ENCODE results near the gene ZAR1. TPM values are rescaled to one million over a fixed set of nuclear protein-coding genes. Genes with fewer than 3 reads are reported as not detected.

The ZAR1 gene
- polyA plus RNA-seq, 2 of the 4 experiments (the other 2 are of a cell fraction) = 0.05 TPM; not detected in 1

DNA sequence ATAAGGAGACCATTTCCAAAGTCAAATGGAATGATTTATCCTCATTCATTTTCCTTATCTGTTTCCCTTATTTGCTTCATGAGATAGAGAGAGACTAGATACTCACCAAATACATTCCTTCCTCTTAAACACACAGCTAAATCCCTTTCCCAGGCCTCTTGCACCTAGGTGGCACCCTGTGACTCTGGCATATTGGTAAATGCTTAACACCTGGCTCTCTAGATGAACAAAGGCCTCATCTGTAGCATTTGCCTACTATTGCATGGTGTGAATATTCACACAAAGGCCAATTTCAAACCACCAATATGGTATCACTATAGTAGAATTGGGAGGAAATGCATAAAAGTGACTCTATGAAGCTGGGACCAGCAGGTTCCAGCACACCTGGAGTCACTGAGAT is 29.1 kb upstream of the ZAR1 start:
- TF ChIP-seq, protein P1, sequence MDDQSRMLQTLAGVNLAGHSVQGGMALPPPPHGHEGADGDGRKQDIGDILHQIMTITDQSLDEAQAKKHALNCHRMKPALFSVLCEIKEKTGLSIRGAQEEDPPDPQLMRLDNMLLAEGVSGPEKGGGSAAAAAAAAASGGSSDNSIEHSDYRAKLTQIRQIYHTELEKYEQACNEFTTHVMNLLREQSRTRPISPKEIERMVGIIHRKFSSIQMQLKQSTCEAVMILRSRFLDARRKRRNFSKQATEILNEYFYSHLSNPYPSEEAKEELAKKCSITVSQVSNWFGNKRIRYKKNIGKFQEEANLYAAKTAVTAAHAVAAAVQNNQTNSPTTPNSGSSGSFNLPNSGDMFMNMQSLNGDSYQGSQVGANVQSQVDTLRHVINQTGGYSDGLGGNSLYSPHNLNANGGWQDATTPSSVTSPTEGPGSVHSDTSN (IDR thresholded peaks at IDR 0.05) = no peak
- TF ChIP-seq, protein P2, sequence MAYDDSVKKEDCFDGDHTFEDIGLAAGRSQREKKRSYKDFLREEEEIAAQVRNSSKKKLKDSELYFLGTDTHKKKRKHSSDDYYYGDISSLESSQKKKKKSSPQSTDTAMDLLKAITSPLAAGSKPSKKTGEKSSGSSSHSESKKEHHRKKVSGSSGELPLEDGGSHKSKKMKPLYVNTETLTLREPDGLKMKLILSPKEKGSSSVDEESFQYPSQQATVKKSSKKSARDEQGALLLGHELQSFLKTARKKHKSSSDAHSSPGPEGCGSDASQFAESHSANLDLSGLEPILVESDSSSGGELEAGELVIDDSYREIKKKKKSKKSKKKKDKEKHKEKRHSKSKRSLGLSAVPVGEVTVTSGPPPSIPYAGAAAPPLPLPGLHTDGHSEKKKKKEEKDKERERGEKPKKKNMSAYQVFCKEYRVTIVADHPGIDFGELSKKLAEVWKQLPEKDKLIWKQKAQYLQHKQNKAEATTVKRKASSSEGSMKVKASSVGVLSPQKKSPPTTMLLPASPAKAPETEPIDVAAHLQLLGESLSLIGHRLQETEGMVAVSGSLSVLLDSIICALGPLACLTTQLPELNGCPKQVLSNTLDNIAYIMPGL (CRISPR knock-in tag; IDR thresholded peaks at IDR 0.05; ENCODE audit: borderline replicate concordance) = no peak
- no peak for TF ChIP-seq SREBF2 (IDR thresholded peaks at IDR 0.05)
- no peak for TF ChIP-seq MAZ (IDR thresholded peaks at IDR 0.05; ENCODE audit: borderline replicate concordance, low read depth, low read length)
- TF ChIP-seq, protein P3, sequence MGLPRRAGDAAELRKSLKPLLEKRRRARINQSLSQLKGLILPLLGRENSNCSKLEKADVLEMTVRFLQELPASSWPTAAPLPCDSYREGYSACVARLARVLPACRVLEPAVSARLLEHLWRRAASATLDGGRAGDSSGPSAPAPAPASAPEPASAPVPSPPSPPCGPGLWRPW (IDR thresholded peaks at IDR 0.05) = no peak
- TF ChIP-seq HDAC2 (IDR thresholded peaks at IDR 0.05) = no peak
- TF ChIP-seq ZC3H11A (IDR thresholded peaks at IDR 0.05) = no peak
- Histone ChIP-seq H3K4me2 (no peak overlapping the region), H3K4me3 (no peak overlapping the region), H3K27ac (no peak overlapping the region), H3K4me1 (no peaks in the 10 kb centered on the region), H3K9me3 (no peaks in the 10 kb centered on the region)
- ATAC-seq = no peak
- POLR2A ChIA-PET = no interaction called here
- FAIRE-seq = no peak
- CTCF ChIA-PET = interaction anchor here (0.6 kb wide), 1 partner anchor 48 kb away, joined by 3 read pairs; no protein-coding TSS in a partner anchor
- DNase-seq (ENCODE audit: low read depth in 1 of 2, low spot score in 1 of 2) = no peak

DNA sequence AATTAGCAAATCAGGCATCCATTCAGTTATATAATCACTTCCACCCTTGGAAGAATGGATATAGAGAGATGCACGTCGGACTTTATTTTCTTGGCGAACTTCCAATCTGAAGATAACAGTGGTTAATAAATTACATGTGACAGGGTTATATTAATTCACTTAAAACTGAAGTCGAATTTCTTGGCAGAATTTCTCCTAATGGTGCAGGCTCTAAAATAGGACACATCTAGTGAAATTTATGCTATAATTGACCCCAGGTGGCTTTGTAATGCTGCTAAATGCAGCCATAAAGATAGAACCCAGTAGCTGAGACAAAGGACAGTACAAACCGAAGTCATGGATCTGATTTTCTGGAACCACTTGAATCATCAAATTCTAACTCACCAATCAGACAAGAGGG is 27.7 kb upstream of the ZAR1 start:
- FAIRE-seq = no peak
- no peak for DNase-seq (ENCODE audit: low read depth in 1 of 2, low spot score in 1 of 2)
- TF ChIP-seq MAFK (IDR thresholded peaks at IDR 0.05; ENCODE audit: partially characterized antibody) = no peak
- no peak for TF ChIP-seq POLR2AphosphoS2 (conservative IDR thresholded peaks at IDR 0.05; ENCODE audit: low read length)
- TF ChIP-seq, protein P4, sequence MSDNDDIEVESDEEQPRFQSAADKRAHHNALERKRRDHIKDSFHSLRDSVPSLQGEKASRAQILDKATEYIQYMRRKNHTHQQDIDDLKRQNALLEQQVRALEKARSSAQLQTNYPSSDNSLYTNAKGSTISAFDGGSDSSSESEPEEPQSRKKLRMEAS (IDR thresholded peaks at IDR 0.05) = no peak
- TF ChIP-seq, protein P5, sequence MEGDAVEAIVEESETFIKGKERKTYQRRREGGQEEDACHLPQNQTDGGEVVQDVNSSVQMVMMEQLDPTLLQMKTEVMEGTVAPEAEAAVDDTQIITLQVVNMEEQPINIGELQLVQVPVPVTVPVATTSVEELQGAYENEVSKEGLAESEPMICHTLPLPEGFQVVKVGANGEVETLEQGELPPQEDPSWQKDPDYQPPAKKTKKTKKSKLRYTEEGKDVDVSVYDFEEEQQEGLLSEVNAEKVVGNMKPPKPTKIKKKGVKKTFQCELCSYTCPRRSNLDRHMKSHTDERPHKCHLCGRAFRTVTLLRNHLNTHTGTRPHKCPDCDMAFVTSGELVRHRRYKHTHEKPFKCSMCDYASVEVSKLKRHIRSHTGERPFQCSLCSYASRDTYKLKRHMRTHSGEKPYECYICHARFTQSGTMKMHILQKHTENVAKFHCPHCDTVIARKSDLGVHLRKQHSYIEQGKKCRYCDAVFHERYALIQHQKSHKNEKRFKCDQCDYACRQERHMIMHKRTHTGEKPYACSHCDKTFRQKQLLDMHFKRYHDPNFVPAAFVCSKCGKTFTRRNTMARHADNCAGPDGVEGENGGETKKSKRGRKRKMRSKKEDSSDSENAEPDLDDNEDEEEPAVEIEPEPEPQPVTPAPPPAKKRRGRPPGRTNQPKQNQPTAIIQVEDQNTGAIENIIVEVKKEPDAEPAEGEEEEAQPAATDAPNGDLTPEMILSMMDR (IDR thresholded peaks at IDR 0.05) = no peak
- no peak for TF ChIP-seq NPAS2 (CRISPR knock-in tag; IDR thresholded peaks at IDR 0.05; ENCODE audit: borderline replicate concordance)
- TF ChIP-seq EHMT2 (IDR thresholded peaks at IDR 0.05; ENCODE audit: low read depth) = no peak
- TF ChIP-seq CBX2 (IDR thresholded peaks at IDR 0.05; ENCODE audit: borderline replicate concordance, low read depth) = no peak
- no peak for TF ChIP-seq HOXB13 (CRISPR knock-in tag; IDR thresholded peaks at IDR 0.05; ENCODE audit: low read depth)
- no peak for TF ChIP-seq RARB (CRISPR knock-in tag; IDR thresholded peaks at IDR 0.05)
- TF ChIP-seq EHF (CRISPR knock-in tag; IDR thresholded peaks at IDR 0.05) = no peak
- TF ChIP-seq RFX5 (IDR thresholded peaks at IDR 0.05) = no peak
- no peak for TF ChIP-seq HDAC2 (IDR thresholded peaks at IDR 0.05)
- TF ChIP-seq JUN (IDR thresholded peaks at IDR 0.05) = no peak
- TF ChIP-seq RCOR1 (IDR thresholded peaks at IDR 0.05; ENCODE audit: low read depth, low read length) = no peak
- TF ChIP-seq TFCP2L1 (CRISPR knock-in tag; IDR thresholded peaks at IDR 0.05) = no peak
- TF ChIP-seq NR3C1 (IDR thresholded peaks at IDR 0.05) = no peak
- no peak for ATAC-seq
- no peaks in the 10 kb centered on the region for H3K9me3 ChIP-seq
- H3K4me3 ChIP-seq = no peak overlapping the region
- no peak overlapping the region for H3K4me2 ChIP-seq
- 42% methylated on average over 5 of the region's 5 CpGs for WGBS (ENCODE audit: missing lambda C conversion rate)
- ChIA-PET POLR2A (no interaction called here), CTCF (no interaction called here)
- no peak overlapping the region for H3K27ac ChIP-seq
- no peaks in the 10 kb centered on the region for H3K4me1 ChIP-seq
